IPS-NIHi7 (cell line): ENCODE results near the gene SLC35A3.
"Not testable (repeated sequence)": the region's sequence is repeated elsewhere in the genome, so short reads cannot be mapped to it uniquely, and the experiment has no call there.

ENCODE experiments used
- DNase-seq: peaks from one replicate; pipeline ENCODE4 v3.0.0; 2012; ENCODE audit warnings: mixed read lengths; ENCODE audit errors: extremely low spot score

SLC35A3 gene

GRCh38 chr1:100035214-100035613 lies 65.4 kb downstream of the SLC35A3 start:
- DNase-seq = no peak

GRCh38 chr1:100036718-100037655 lies 67.2 kb downstream of the SLC35A3 start:
- no peak for DNase-seq

- DNase-seq = no peak
Observed at GRCh38 chr1:100037656-100037926, 67.8 kb downstream of the SLC35A3 start.

- peak; percentile 93 for DNase-seq
Observed at GRCh38 chr1:100037927-100038659, 68.3 kb downstream of the SLC35A3 start.

- DNase-seq = peak; percentile 43
Observed at GRCh38 chr1:100038660-100039287, 69.0 kb downstream of the SLC35A3 start.

- DNase-seq = no peak
Observed at GRCh38 chr1:100039591-100039990, 69.8 kb downstream of the SLC35A3 start.

- DNase-seq = no peak
Observed at GRCh38 chr1:100045206-100045605, 75.4 kb downstream of the SLC35A3 start.

GRCh38 chr1:100047235-100047708 lies 77.5 kb downstream of the SLC35A3 start:
- not testable (repeated sequence) for DNase-seq

GRCh38 chr1:100050139-100050538 lies 80.3 kb downstream of the SLC35A3 start:
- no peak for DNase-seq

GRCh38 chr1:100051401-100051800 lies 81.6 kb downstream of the SLC35A3 start:
- no peak for DNase-seq

GRCh38 chr1:100051893-100052292 lies 82.1 kb downstream of the SLC35A3 start:
- DNase-seq = no peak

- no peak for DNase-seq
Observed at GRCh38 chr1:100053119-100053518, 83.3 kb downstream of the SLC35A3 start.

- no peak for DNase-seq
Observed at GRCh38 chr1:100053727-100054126, 83.9 kb downstream of the SLC35A3 start.

GRCh38 chr1:100061681-100062080 lies 91.9 kb downstream of the SLC35A3 start:
- no peak for DNase-seq

- no peak for DNase-seq
Observed at GRCh38 chr1:100065183-100065968, 95.6 kb downstream of the SLC35A3 start.

- no peak for DNase-seq
Observed at GRCh38 chr1:100065969-100066227, 96.1 kb downstream of the SLC35A3 start.

- DNase-seq = no peak
Observed at GRCh38 chr1:100070201-100070939, 100.6 kb downstream of the SLC35A3 start.

GRCh38 chr1:100073531-100073930 lies 103.7 kb downstream of the SLC35A3 start:
- no peak for DNase-seq

GRCh38 chr1:100074604-100075395 lies 105.0 kb downstream of the SLC35A3 start:
- no peak for DNase-seq

- DNase-seq = no peak
Observed at GRCh38 chr1:100075773-100076172, 106.0 kb downstream of the SLC35A3 start.
